Gastroesophageal sphincter (tissue), 4 donors: ENCODE measurements around the gene RBBP8NL. TPM values are rescaled to one million over a fixed set of nuclear protein-coding genes. Genes with fewer than 3 reads are reported as not detected.

Experiments used
- ATAC-seq: fragments of 150-250 bp; one replicate; pipeline ENCODE4 v1.9.1; 2016; ENCODE audit warnings: mild to moderate bottlenecking, moderate library complexity
- H3K27ac ChIP-seq, 4 donors: fragments of 200-600 bp; sonication (generic) in 3 of 4; 1 replicate in 3 of 4; 2 replicates in 1 of 4; pipeline ENCODE4 v1.5.1; 2016 to 2019
- H3K27me3 ChIP-seq: fragments of 200-600 bp; sonication (generic); one replicate; pipeline ENCODE4 v1.5.1; 2019
- H3K36me3 ChIP-seq, 2 donors: fragments of 200-600 bp; sonication (generic); one replicate each; pipeline ENCODE4 v1.5.1; 2019; ENCODE audit warnings: control low read depth in 1 of 2
- H3K4me1 ChIP-seq, 3 donors: fragments of 200-600 bp; sonication (generic); 1 replicate in 2 of 3; 2 replicates in 1 of 3; pipeline ENCODE4 v1.5.1; 2016 to 2019; ENCODE audit warnings: control low read depth in 2 of 3
- H3K4me3 ChIP-seq, 2 donors: fragments of 200-600 bp; sonication (generic); one replicate each; pipeline ENCODE4 v1.5.1; 2019; ENCODE audit warnings: mild to moderate bottlenecking in 1 of 2, moderate library complexity in 1 of 2
- H3K9me3 ChIP-seq, 3 donors: fragments of 200-600 bp; sonication (generic); one replicate each; pipeline ENCODE4 v1.5.1; 2017 to 2019; ENCODE audit warnings: control low read depth in 2 of 3
- CTCF ChIP-seq, 4 experiments: fragments of 200-600 bp in 2 of 4; fragments of 450-650 bp in 2 of 4; sonication (generic) in 1 of 4; IDR thresholded peaks; one replicate each; pipeline ENCODE4 v1.5.1; 2017 to 2019; ENCODE audit warnings: antibody characterized with exemption in 4 of 4, mild to moderate bottlenecking in 2 of 4, moderate library complexity in 2 of 4
- EP300 ChIP-seq: sonication (generic); formaldehyde crosslinking; IDR thresholded peaks from one replicate; pipeline ENCODE4 v1.6.1; 2017; ENCODE audit warnings: antibody characterized with exemption, mild to moderate bottlenecking
- POLR2A ChIP-seq, 2 donors: fragments of 450-650 bp; IDR thresholded peaks; one replicate each; pipeline ENCODE4 v1.6.1; 2017; ENCODE audit warnings: antibody characterized with exemption in 2 of 2, mild to moderate bottlenecking in 2 of 2, moderate library complexity in 1 of 2
- POLR2AphosphoS5 ChIP-seq: sonication (generic); formaldehyde crosslinking; IDR thresholded peaks from one replicate; pipeline ENCODE4 v1.6.1; 2017; ENCODE audit warnings: antibody characterized with exemption
- WGBS, 2 donors: methylation state at CpG; one replicate each; pipeline ENCODE4 v1.1.5; 2018; ENCODE audit warnings: low coverage in 1 of 2; 5-methylcytosine and 5-hydroxymethylcytosine counted together
- total RNA-seq, 4 donors: library from RNA; depleted of rRNA; stranded (reverse); fragments of >200 nt; gene quantifications; one replicate each; pipeline ENCODE4 v1.1.0, GENCODE V29; 2016

The RBBP8NL gene
- total RNA-seq, 4 donors from 2014 or later = 0.20 TPM; not detected in 3

- Histone ChIP-seq H3K4me1 (peaks cover 0 to 37% (median 17%) of the 10 kb centered on the region in 3 donors), H3K4me3 (no peak overlapping the region), H3K9me3 (no peaks in the 10 kb centered on the region), H3K27ac (no peak overlapping the region), H3K27me3 (no peaks in the 10 kb centered on the region), H3K36me3 (peaks cover 0 to 32% of the 10 kb centered on the region in 2 donors)
- ATAC-seq = no peak
- TF ChIP-seq POLR2AphosphoS5 = no peak
- TF ChIP-seq EP300 = no peak
- TF ChIP-seq POLR2A (IDR thresholded peaks at IDR 0.05) = no peak
- TF ChIP-seq CTCF (IDR thresholded peaks at IDR 0.05) = no peak
- WGBS, 2 donors = 73% methylated on average over 9 of the region's 13 CpGs; no CpG with 5 or more reads in 1 of the 2 donors
Measured at GRCh38 chr20:62403331-62403730, 24.0 kb downstream of the RBBP8NL start.

DNA sequence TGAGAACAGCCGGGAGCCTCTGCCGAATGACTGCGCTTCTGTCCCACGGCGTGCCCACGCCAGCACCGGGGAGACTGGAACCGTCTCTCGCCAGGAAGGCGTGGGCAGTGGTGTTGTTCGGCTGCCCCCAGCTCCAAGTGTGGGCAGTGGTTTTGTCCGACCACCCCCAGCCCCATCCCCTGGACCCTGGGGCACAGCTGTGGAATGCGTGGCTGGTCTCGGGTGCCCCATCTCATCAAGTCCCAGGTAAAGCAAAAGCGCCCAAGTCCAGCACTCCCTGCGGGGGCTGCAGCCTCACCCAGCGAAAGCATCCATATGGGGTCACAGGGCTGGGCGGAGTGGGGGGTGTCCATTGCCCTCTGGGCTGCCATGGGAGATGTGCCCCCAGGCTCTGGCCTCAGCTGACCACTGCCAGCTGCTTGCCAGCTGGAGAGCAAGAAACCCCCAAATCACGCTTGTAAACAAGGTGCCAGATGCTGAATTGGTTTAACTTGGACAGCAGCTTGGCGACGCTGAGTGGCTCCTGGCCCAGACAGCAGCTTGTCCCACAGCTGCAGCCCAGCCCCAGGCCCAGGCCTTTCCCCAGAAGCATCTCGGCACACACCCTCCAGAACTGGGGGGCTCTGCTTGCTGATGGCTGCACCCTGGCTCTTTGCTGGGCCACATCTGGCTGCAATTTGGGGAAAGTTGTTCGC is 24.7 kb downstream of the RBBP8NL start:
- ATAC-seq = no peak
- Histone ChIP-seq H3K36me3 (peaks cover 0 to 32% of the 10 kb centered on the region in 2 donors), H3K27me3 (no peaks in the 10 kb centered on the region), H3K4me3 (no peak overlapping the region), H3K9me3 (no peaks in the 10 kb centered on the region), H3K27ac (no peak overlapping the region), H3K4me1 (peaks cover 0 to 31% (median 14%) of the 10 kb centered on the region in 3 donors)
- no CpG with 5 or more reads among the region's 23 CpGs for WGBS, 2 donors
- TF ChIP-seq POLR2A (IDR thresholded peaks at IDR 0.05) (no peak), CTCF (IDR thresholded peaks at IDR 0.05) (no peak)

GRCh38 chr20:62401331-62401779 is 26.0 kb downstream of the RBBP8NL start:
- Histone ChIP-seq H3K27me3 (no peaks in the 10 kb centered on the region), H3K9me3 (no peaks in the 10 kb centered on the region), H3K36me3 (peaks cover 0 to 32% of the 10 kb centered on the region in 2 donors), H3K27ac (no peak overlapping the region), H3K4me1 (peaks cover 0 to 22% (median 9%) of the 10 kb centered on the region in 3 donors), H3K4me3 (no peak overlapping the region)
- no peak for ATAC-seq
- TF ChIP-seq CTCF (IDR thresholded peaks at IDR 0.05) (no peak), POLR2AphosphoS5 (no peak), EP300 (no peak), POLR2A (IDR thresholded peaks at IDR 0.05) (no peak)
- WGBS, 2 donors = no CpG with 5 or more reads among the region's 21 CpGs

DNA sequence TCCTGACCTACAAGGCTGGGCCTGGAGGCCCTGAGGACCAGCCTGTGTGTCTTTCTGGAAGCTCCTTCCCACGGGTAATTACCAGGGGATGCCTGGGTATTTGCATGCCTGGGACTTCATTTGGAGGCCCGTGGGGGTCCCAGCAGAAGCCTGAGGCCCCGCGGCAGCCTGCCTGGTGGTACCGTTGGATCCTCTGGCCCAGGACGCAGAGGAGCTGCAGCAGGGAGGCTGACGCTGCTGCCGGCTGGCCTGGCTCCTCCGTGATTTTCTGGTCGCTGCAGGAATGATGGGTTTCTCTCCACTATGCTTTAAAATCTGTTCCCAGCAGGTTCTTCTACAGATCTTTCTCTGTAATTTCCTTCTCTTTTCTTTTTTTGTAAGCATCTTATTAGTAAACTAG is 26.8 kb downstream of the RBBP8NL start:
- Histone ChIP-seq H3K36me3 (peaks cover 0 to 40% of the 10 kb centered on the region in 2 donors), H3K27me3 (no peaks in the 10 kb centered on the region), H3K27ac (no peak overlapping the region), H3K9me3 (no peaks in the 10 kb centered on the region), H3K4me3 (no peak overlapping the region), H3K4me1 (peaks cover 0 to 14% (median 1%) of the 10 kb centered on the region in 3 donors)
- TF ChIP-seq POLR2A (IDR thresholded peaks at IDR 0.05) (no peak), CTCF (IDR thresholded peaks at IDR 0.05) (no peak), EP300 (no peak), POLR2AphosphoS5 (no peak)
- ATAC-seq = no peak
- WGBS, 2 donors = 92% methylated on average over 4 of the region's 10 CpGs; no CpG with 5 or more reads in 1 of the 2 donors

- TF ChIP-seq POLR2A (IDR thresholded peaks at IDR 0.05) (no peak), CTCF (IDR thresholded peaks at IDR 0.05) (no peak), EP300 (no peak), POLR2AphosphoS5 (no peak)
- no peaks in the 10 kb centered on the region for H3K9me3 ChIP-seq
- 77 to 100% methylated on average over 3 to 7 of the region's 7 CpGs for WGBS, 2 donors
- ATAC-seq = no peak
- peaks cover 0 to 46% of the 10 kb centered on the region in 2 donors for H3K36me3 ChIP-seq
- peaks cover 0 to 9% (median 0%) of the 10 kb centered on the region in 3 donors for H3K4me1 ChIP-seq
- H3K27ac ChIP-seq = no peak overlapping the region
- no peaks in the 10 kb centered on the region for H3K27me3 ChIP-seq
- no peak overlapping the region for H3K4me3 ChIP-seq
Measured at GRCh38 chr20:62400021-62400420, 27.3 kb downstream of the RBBP8NL start.
